GM18858 (cell line): ENCODE measurements around the gene MTRFR.
"Not testable (repeated sequence)": the region's sequence is repeated elsewhere in the genome, so short reads cannot be mapped to it uniquely, and the experiment has no call there.

ENCODE experiments used
- ATAC-seq: cut with Tn5 transposase; IDR thresholded peaks from one replicate; pipeline ENCODE4 v1.9.1; 2021; ENCODE audit not compliant: unreplicated experiment

The MTRFR gene

GRCh38 chr12:123248996-123249741, 15.9 kb downstream of the MTRFR start:
- ATAC-seq = not testable (repeated sequence)

- no peak for ATAC-seq
Measured at GRCh38 chr12:123250471-123251383, 17.5 kb downstream of the MTRFR start.

- no peak for ATAC-seq
Measured at GRCh38 chr12:123251403-123252076, 18.3 kb downstream of the MTRFR start.

GRCh38 chr12:123252365-123252764, 19.1 kb downstream of the MTRFR start:
- ATAC-seq = not testable (repeated sequence)

- no peak for ATAC-seq
Measured at GRCh38 chr12:123253641-123254459, 20.6 kb downstream of the MTRFR start.

- no peak for ATAC-seq
Measured at GRCh38 chr12:123254853-123255446, 21.7 kb downstream of the MTRFR start.

- no peak for ATAC-seq
Measured at GRCh38 chr12:123258593-123258992, 25.4 kb downstream of the MTRFR start.

- no peak for ATAC-seq
Measured at GRCh38 chr12:123260081-123260480, 26.8 kb downstream of the MTRFR start.

GRCh38 chr12:123261196-123261595, 28.0 kb downstream of the MTRFR start:
- ATAC-seq = no peak

- ATAC-seq = no peak
Measured at GRCh38 chr12:123263196-123263817, 30.1 kb downstream of the MTRFR start.

GRCh38 chr12:123264642-123265041, 31.4 kb downstream of the MTRFR start:
- ATAC-seq = no peak

GRCh38 chr12:123265851-123266678, 32.8 kb downstream of the MTRFR start:
- ATAC-seq = no peak

- no peak for ATAC-seq
Measured at GRCh38 chr12:123266679-123267277, 33.5 kb downstream of the MTRFR start.

GRCh38 chr12:123267335-123267920, 34.2 kb downstream of the MTRFR start:
- no peak for ATAC-seq

GRCh38 chr12:123267991-123268843, 35.0 kb downstream of the MTRFR start:
- no peak for ATAC-seq

- no peak for ATAC-seq
Measured at GRCh38 chr12:123268850-123269249, 35.6 kb downstream of the MTRFR start.

GRCh38 chr12:123269395-123269892, 36.2 kb downstream of the MTRFR start:
- ATAC-seq = no peak
